Measurements from ENCODE around the gene UHMK1.
"Not testable (repeated sequence)": the region's sequence is repeated elsewhere in the genome, so short reads cannot be mapped to it uniquely, and the experiment has no call there.

The UHMK1 gene

DNA sequence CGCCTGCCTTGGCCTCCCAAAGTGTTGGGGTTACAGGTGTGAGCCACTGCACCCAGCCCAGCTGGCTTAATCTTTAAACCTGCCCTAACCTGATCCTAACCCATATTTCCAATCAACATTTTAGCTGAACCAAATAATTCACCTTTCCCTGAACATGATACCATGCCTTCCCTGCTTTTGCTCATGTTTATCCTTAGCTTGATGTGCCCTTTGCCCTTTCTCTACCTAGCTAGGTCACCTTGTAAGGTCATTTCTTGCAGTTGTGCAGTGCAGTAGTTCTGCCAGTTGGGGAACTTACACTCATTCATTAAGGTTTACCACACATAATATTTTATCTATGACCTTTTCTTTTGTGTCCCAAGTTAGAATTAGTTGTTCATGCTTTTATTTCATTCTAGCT lies 69.3 kb downstream of the UHMK1 start:
- no peak for DNase-seq (ENCODE audit: low spot score)

- DNase-seq (ENCODE audit: low spot score): no peak
Measured at GRCh38 chr1:162568802-162569201, 71.2 kb downstream of the UHMK1 start.

DNA sequence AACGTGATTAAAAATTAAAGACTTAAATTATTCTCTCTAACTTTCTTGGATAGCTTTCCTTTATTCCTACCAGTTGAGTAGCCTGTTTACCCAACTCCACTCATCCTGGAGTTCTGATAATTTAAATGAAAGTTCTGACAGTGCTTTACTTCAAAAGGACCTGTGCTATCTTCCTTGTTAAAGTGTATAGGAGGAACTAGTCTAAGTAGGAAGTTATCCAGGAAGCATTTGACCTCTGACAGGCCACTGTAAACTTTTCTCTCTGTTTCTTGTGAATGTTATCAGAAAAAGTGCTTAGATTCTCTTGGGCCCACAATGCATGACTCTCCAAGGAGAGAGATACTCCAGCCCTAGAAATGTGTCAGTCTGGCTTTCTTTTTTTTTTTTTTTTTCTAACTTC lies 73.1 kb downstream of the UHMK1 start:
- no peak for DNase-seq (ENCODE audit: low spot score)

GRCh38 chr1:162571121-162571520 lies 73.5 kb downstream of the UHMK1 start:
- DNase-seq (ENCODE audit: low spot score): not testable (repeated sequence)

- DNase-seq (ENCODE audit: low spot score): no peak
Measured at GRCh38 chr1:162571696-162572095, 74.1 kb downstream of the UHMK1 start.

DNA sequence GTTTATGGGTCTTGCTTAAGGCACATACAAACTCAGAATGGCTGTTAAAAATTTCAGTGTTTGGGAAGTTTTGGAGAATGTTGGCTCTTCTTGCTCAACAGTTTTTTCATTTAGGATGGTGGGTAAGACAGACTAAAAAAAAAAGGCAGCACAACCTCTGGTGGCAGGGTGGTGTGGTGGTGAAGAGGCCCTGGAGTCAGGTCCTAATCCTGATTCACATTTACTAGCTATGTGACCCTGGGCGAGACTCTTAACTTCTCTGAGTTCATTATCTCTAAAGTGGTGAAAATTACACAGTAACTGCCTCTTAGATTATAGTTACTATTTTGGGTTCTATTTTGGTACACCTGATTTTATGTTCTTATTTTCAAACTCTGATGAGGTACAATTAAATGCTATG lies 75.5 kb downstream of the UHMK1 start:
- no peak for DNase-seq (ENCODE audit: low spot score)

GRCh38 chr1:162578071-162578700 lies 80.6 kb downstream of the UHMK1 start:
- no peak for DNase-seq (ENCODE audit: low spot score)

DNA sequence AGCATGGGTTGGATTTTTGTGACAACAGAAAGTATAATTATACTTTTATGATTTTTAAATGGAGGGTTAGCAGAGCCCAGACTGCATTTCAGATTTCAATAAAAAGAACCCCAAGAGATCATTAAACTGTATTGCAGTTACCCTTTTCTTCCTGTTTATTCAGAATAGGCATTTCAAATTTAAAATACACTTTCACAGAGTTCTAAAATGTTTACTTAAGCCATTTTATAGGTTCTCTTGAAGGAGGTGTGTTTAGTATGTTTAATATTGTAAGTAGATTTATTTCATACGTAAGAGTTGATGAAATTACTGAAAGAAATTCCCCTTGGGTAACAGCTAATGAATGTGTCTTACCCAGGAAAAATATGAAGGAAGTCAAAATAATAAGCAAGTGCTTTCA lies 81.3 kb downstream of the UHMK1 start:
- DNase-seq (ENCODE audit: low spot score): no peak

Measured in AG08396 (cell line).